Esophagus squamous epithelium (tissue), 4 donors: ENCODE data around the gene PPFIA4.

Source experiments
- POLR2A ChIP-seq, 4 donors: fragments of 450-650 bp; IDR thresholded peaks; one replicate each; pipeline ENCODE4 v1.6.1; 2017; ENCODE audit warnings: antibody characterized with exemption in 4 of 4, mild to moderate bottlenecking in 4 of 4, moderate library complexity in 3 of 4
- TF ChIP-seq, protein P1 (sequence below), 6 experiments: fragments of 450-650 bp in 4 of 6; fragments of 200-600 bp in 2 of 6; sonication (generic) in 2 of 6; IDR thresholded peaks; one replicate each; pipeline ENCODE4 v1.5.1; 2016 to 2019; ENCODE audit warnings: antibody characterized with exemption in 6 of 6, mild to moderate bottlenecking in 4 of 6, moderate library complexity in 4 of 6

DNA sequence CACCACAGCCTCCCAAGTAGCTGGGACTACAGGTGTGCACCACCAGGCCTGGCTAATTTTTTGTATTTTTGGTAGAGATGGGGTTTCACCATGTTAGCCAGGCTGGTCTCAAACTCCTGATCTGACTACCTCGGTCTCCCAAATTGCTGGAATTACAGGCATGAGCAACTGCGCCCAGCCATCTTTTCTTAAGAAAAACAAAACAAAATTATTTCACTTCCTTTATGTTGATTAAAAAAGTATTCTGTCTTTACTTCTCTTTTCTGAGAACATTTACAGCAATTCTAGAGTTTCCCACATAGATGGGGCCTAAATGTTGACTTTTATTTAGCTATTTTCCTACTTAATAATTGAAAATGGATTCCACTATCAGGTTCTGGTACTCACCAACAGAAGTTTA is 36.4 kb upstream of the PPFIA4 start:
- TF ChIP-seq, protein P1, sequence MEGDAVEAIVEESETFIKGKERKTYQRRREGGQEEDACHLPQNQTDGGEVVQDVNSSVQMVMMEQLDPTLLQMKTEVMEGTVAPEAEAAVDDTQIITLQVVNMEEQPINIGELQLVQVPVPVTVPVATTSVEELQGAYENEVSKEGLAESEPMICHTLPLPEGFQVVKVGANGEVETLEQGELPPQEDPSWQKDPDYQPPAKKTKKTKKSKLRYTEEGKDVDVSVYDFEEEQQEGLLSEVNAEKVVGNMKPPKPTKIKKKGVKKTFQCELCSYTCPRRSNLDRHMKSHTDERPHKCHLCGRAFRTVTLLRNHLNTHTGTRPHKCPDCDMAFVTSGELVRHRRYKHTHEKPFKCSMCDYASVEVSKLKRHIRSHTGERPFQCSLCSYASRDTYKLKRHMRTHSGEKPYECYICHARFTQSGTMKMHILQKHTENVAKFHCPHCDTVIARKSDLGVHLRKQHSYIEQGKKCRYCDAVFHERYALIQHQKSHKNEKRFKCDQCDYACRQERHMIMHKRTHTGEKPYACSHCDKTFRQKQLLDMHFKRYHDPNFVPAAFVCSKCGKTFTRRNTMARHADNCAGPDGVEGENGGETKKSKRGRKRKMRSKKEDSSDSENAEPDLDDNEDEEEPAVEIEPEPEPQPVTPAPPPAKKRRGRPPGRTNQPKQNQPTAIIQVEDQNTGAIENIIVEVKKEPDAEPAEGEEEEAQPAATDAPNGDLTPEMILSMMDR (IDR thresholded peaks at IDR 0.05): no peak
- TF ChIP-seq POLR2A (IDR thresholded peaks at IDR 0.05): no peak
